Transverse colon (tissue), 4 donors: Measurements from ENCODE around the gene ARHGAP8. TPM values are rescaled to one million over a fixed set of nuclear protein-coding genes. Genes with fewer than 3 reads are reported as not detected.

ENCODE experiments used
- DNase-seq: peaks from one replicate; pipeline ENCODE4 v3.0.0-alpha.2; 2019
- H3K27ac ChIP-seq, 4 donors: fragments of 200-600 bp; sonication (generic); 2 replicates each; pipeline ENCODE4 v1.5.1; 2016 to 2018; ENCODE audit warnings: inconsistent platforms in 4 of 4
- H3K27me3 ChIP-seq: fragments of 200-600 bp; sonication (generic); 2 replicates; pipeline ENCODE4 v1.5.1; 2017; ENCODE audit warnings: inconsistent platforms
- H3K36me3 ChIP-seq, 4 donors: fragments of 200-600 bp; sonication (generic); 2 replicates each; pipeline ENCODE4 v1.5.1; 2017 to 2019; ENCODE audit warnings: inconsistent platforms in 4 of 4
- H3K4me1 ChIP-seq, 4 donors: fragments of 200-600 bp; sonication (generic); 2 replicates each; pipeline ENCODE4 v1.5.1; 2017 to 2020; ENCODE audit warnings: inconsistent platforms in 4 of 4
- H3K4me3 ChIP-seq, 4 donors: fragments of 200-600 bp; sonication (generic); 1 replicate in 1 of 4; 2 replicates in 3 of 4; pipeline versions ENCODE4 v1.5.1 to v1.6.1; 2017 to 2019; ENCODE audit warnings: inconsistent platforms in 4 of 4
- H3K9me3 ChIP-seq, 2 donors: fragments of 200-600 bp; sonication (generic); 2 replicates each; pipeline ENCODE4 v1.5.1; 2017 to 2019; ENCODE audit warnings: inconsistent platforms in 2 of 2
- EP300 ChIP-seq: sonication (generic); formaldehyde crosslinking; IDR thresholded peaks from one replicate; pipeline ENCODE4 v1.6.1; 2017; ENCODE audit warnings: antibody characterized with exemption, low read depth
- POLR2A ChIP-seq: fragments of 450-650 bp; IDR thresholded peaks from one replicate; pipeline ENCODE4 v1.6.1; 2016; ENCODE audit warnings: antibody characterized with exemption, mild to moderate bottlenecking, moderate library complexity
- POLR2AphosphoS5 ChIP-seq, 3 donors: sonication (generic); formaldehyde crosslinking; IDR thresholded peaks; one replicate each; pipeline ENCODE4 v1.6.1; 2016; ENCODE audit warnings: antibody characterized with exemption in 3 of 3
- WGBS, 2 donors: methylation state at CpG; one replicate each; pipeline ENCODE4 v1.1.5; 2018; ENCODE audit warnings: low coverage in 1 of 2; 5-methylcytosine and 5-hydroxymethylcytosine counted together
- in situ Hi-C, 4 donors: fragments of 200-750 bp; cut with MboI; loops; one replicate each; pipeline versions ENCODE4 v1.15.0 to v1.15.1; 2017; ENCODE audit warnings: low sequenced_read_pairs in 3 of 4, low pct_ligation_motif_present in 1 of 4, low pct_unique_long_range_greater_than_20kb in 1 of 4
- intact Hi-C: fragments of 100-400 bp; cut with DNase I; formaldehyde crosslinking; loops from one replicate; pipeline ENCODE4 v1.15.1; 2023; ENCODE audit warnings: low total_unique reads
- total RNA-seq, 4 donors: library from RNA; depleted of rRNA; stranded (reverse); fragments of >200 nt; gene quantifications; one replicate each; pipeline ENCODE4 v1.1.0, GENCODE V29; 2016
- TF ChIP-seq, protein P1 (sequence below), 5 experiments: fragments of 200-600 bp in 3 of 5; fragments of 450-650 bp in 2 of 5; sonication (generic) in 3 of 5; IDR thresholded peaks; 1 replicate in 2 of 5; 2 replicates in 3 of 5; pipeline ENCODE4 v1.5.1; 2016 to 2017; ENCODE audit warnings: antibody characterized with exemption in 5 of 5, inconsistent platforms in 3 of 5, mild to moderate bottlenecking in 2 of 5, moderate library complexity in 1 of 5

Gene ARHGAP8
- total RNA-seq, 4 donors from 2014 or later, result 28.6 to 51.5 (median 31.5) TPM

- no peaks in the 10 kb centered on the region for H3K36me3 ChIP-seq
- no peak for DNase-seq
- no peak overlapping the region for H3K27ac ChIP-seq
- no peaks in the 10 kb centered on the region for H3K4me1 ChIP-seq
- intact Hi-C loops, result no loop called here
- no peaks in the 10 kb centered on the region for H3K27me3 ChIP-seq
- H3K9me3 ChIP-seq, result no peaks in the 10 kb centered on the region
- 66 to 77% methylated on average over 3 to 14 of the region's 14 CpGs for WGBS, 2 donors
- in situ Hi-C loops, result no loop called here
- H3K4me3 ChIP-seq, result no peak overlapping the region
- no peak for TF ChIP-seq POLR2AphosphoS5 (IDR thresholded peaks at IDR 0.05)
- TF ChIP-seq, protein P1, sequence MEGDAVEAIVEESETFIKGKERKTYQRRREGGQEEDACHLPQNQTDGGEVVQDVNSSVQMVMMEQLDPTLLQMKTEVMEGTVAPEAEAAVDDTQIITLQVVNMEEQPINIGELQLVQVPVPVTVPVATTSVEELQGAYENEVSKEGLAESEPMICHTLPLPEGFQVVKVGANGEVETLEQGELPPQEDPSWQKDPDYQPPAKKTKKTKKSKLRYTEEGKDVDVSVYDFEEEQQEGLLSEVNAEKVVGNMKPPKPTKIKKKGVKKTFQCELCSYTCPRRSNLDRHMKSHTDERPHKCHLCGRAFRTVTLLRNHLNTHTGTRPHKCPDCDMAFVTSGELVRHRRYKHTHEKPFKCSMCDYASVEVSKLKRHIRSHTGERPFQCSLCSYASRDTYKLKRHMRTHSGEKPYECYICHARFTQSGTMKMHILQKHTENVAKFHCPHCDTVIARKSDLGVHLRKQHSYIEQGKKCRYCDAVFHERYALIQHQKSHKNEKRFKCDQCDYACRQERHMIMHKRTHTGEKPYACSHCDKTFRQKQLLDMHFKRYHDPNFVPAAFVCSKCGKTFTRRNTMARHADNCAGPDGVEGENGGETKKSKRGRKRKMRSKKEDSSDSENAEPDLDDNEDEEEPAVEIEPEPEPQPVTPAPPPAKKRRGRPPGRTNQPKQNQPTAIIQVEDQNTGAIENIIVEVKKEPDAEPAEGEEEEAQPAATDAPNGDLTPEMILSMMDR (IDR thresholded peaks at IDR 0.05), result no peak
- no peak for TF ChIP-seq POLR2A
- no peak for TF ChIP-seq EP300
Observed at GRCh38 chr22:44889255-44889878, 137.0 kb downstream of the ARHGAP8 start.

- no peaks in the 10 kb centered on the region for H3K9me3 ChIP-seq
- WGBS, 2 donors, result 76 to 81% methylated on average over 3 to 20 of the region's 20 CpGs
- H3K4me3 ChIP-seq, result no peak overlapping the region
- H3K27me3 ChIP-seq, result no peaks in the 10 kb centered on the region
- intact Hi-C loops, result no loop called here
- H3K4me1 ChIP-seq, result no peaks in the 10 kb centered on the region
- no peak overlapping the region for H3K27ac ChIP-seq
- no peaks in the 10 kb centered on the region for H3K36me3 ChIP-seq
- no peak for DNase-seq
- in situ Hi-C loops, result no loop called here
- no peak for TF ChIP-seq EP300
- TF ChIP-seq POLR2A, result no peak
- TF ChIP-seq, protein P1 (IDR thresholded peaks at IDR 0.05), result no peak
- no peak for TF ChIP-seq POLR2AphosphoS5 (IDR thresholded peaks at IDR 0.05)
Observed at GRCh38 chr22:44890416-44891292, 138.3 kb downstream of the ARHGAP8 start.

GRCh38 chr22:44891293-44891747, 138.9 kb downstream of the ARHGAP8 start:
- TF ChIP-seq EP300 (no peak), POLR2AphosphoS5 (IDR thresholded peaks at IDR 0.05) (no peak), POLR2A (no peak)
- TF ChIP-seq, protein P1 (IDR thresholded peaks at IDR 0.05), result no peak
- H3K9me3 ChIP-seq, result no peaks in the 10 kb centered on the region
- WGBS, 2 donors, result 74% methylated on average over 11 of the region's 11 CpGs; no CpG with 5 or more reads in 1 of the 2 donors
- intact Hi-C loops, result no loop called here
- no peaks in the 10 kb centered on the region for H3K27me3 ChIP-seq
- no peak overlapping the region for H3K4me3 ChIP-seq
- no peaks in the 10 kb centered on the region for H3K36me3 ChIP-seq
- no peaks in the 10 kb centered on the region for H3K4me1 ChIP-seq
- in situ Hi-C loops, result no loop called here
- no peak for DNase-seq
- no peak overlapping the region for H3K27ac ChIP-seq

DNA sequence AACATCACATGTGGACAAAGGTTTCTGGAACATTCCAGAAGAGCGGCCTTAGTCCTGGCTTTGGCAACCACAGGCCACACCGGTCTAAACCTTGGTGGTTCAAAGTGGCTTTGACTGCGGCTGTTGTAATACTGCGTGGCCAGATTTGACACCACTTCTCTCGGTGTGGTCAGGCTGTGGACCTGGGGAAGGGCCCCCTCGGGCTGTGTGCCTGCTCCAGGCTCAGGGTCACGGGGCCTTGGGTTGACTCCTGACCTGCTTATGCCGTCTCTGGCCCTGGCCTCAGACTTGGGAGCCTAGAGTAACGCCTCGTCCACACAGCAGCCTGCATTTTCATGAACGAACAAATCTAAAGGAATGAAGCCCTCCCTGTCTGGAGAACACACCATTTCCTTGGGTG, 139.4 kb downstream of the ARHGAP8 start:
- in situ Hi-C loops (no loop called here), intact Hi-C loops (no loop called here)
- WGBS, 2 donors, result 84% methylated on average over 11 of the region's 11 CpGs; no CpG with 5 or more reads in 1 of the 2 donors
- no peaks in the 10 kb centered on the region for H3K9me3 ChIP-seq
- no peak overlapping the region for H3K27ac ChIP-seq
- no peak for DNase-seq
- H3K4me1 ChIP-seq, result no peaks in the 10 kb centered on the region
- no peak overlapping the region for H3K4me3 ChIP-seq
- no peaks in the 10 kb centered on the region for H3K27me3 ChIP-seq
- no peaks in the 10 kb centered on the region for H3K36me3 ChIP-seq
- no peak for TF ChIP-seq POLR2AphosphoS5 (IDR thresholded peaks at IDR 0.05)
- no peak for TF ChIP-seq EP300
- TF ChIP-seq POLR2A, result no peak
- TF ChIP-seq, protein P1 (IDR thresholded peaks at IDR 0.05), result no peak
